GM21526 (cell line): ENCODE measurements around the gene UBE4B.

ENCODE experiments used
- ATAC-seq: cut with Tn5 transposase; IDR thresholded peaks from one replicate; pipeline ENCODE4 v1.9.1; 2021; ENCODE audit warnings: moderate library complexity; ENCODE audit not compliant: unreplicated experiment, low FRiP score

The UBE4B gene

GRCh38 chr1:10168912-10169514 lies 136.3 kb downstream of the UBE4B start:
- ATAC-seq: no peak

- ATAC-seq: no peak
These were observed 137.4 kb downstream of the UBE4B start for GRCh38 chr1:10170239-10170574.

- ATAC-seq: no peak
These were observed 138.5 kb downstream of the UBE4B start for GRCh38 chr1:10171105-10171767.

GRCh38 chr1:10171995-10172669 lies 139.4 kb downstream of the UBE4B start:
- ATAC-seq: no peak

- ATAC-seq: no peak
These were observed 140.8 kb downstream of the UBE4B start for GRCh38 chr1:10173582-10173981.

GRCh38 chr1:10177876-10178275 lies 145.1 kb downstream of the UBE4B start:
- ATAC-seq: no peak

GRCh38 chr1:10178597-10179405 lies 146.0 kb downstream of the UBE4B start:
- ATAC-seq: no peak

GRCh38 chr1:10179406-10180091 lies 146.8 kb downstream of the UBE4B start:
- ATAC-seq: no peak

GRCh38 chr1:10181154-10181553 lies 148.4 kb downstream of the UBE4B start:
- no peak for ATAC-seq

- no peak for ATAC-seq
These were observed 153.0 kb downstream of the UBE4B start for GRCh38 chr1:10185759-10186158.

- ATAC-seq: no peak
These were observed 153.7 kb downstream of the UBE4B start for GRCh38 chr1:10186331-10187025.

- ATAC-seq: no peak
These were observed 154.2 kb downstream of the UBE4B start for GRCh38 chr1:10187026-10187334.

GRCh38 chr1:10188133-10188650 lies 155.4 kb downstream of the UBE4B start:
- no peak for ATAC-seq

GRCh38 chr1:10189659-10190058 lies 156.9 kb downstream of the UBE4B start:
- peak; percentile 80 for ATAC-seq

- no peak for ATAC-seq
These were observed 159.5 kb downstream of the UBE4B start for GRCh38 chr1:10192263-10192662.

- no peak for ATAC-seq
These were observed 160.5 kb downstream of the UBE4B start for GRCh38 chr1:10193288-10193687.

- no peak for ATAC-seq
These were observed 162.8 kb downstream of the UBE4B start for GRCh38 chr1:10195570-10195969.

- ATAC-seq: no peak
These were observed 164.2 kb downstream of the UBE4B start for GRCh38 chr1:10196976-10197375.

- no peak for ATAC-seq
These were observed 167.9 kb downstream of the UBE4B start for GRCh38 chr1:10200620-10201019.
